Stomach (tissue), 9 donors: ENCODE data around the gene C1D. TPM values are rescaled to one million over a fixed set of nuclear protein-coding genes. Genes with fewer than 3 reads are reported as not detected.
"Not testable (repeated sequence)": the region's sequence is repeated elsewhere in the genome, so short reads cannot be mapped to it uniquely, and the experiment has no call there.

ENCODE experiments used
- DNase-seq, 2 donors: peaks; one replicate each; pipeline versions ENCODE4 v3.0.0 to v3.0.0-alpha.2; 2013 to 2019
- H3K27ac ChIP-seq, 5 donors: fragments of 200-600 bp in 4 of 5; sonication (generic) in 4 of 5; one replicate each; pipeline ENCODE4 v1.5.1; 2013 to 2019; ENCODE audit warnings: mild to moderate bottlenecking in 1 of 5, moderate library complexity in 1 of 5
- H3K27me3 ChIP-seq, 3 donors: fragments of 200-600 bp; sonication (generic); one replicate each; pipeline ENCODE4 v1.5.1; 2017 to 2019; ENCODE audit warnings: mixed run types in 1 of 3
- H3K36me3 ChIP-seq, 4 donors: fragments of 200-600 bp; sonication (generic); 1 replicate in 3 of 4; 2 replicates in 1 of 4; pipeline ENCODE4 v1.5.1; 2016 to 2019
- H3K4me1 ChIP-seq, 4 donors: fragments of 200-600 bp; sonication (generic); one replicate each; pipeline ENCODE4 v1.5.1; 2016 to 2019
- H3K4me3 ChIP-seq, 4 donors: fragments of 200-600 bp; sonication (generic) in 3 of 4; one replicate each; pipeline ENCODE4 v1.5.1; 2016 to 2019; ENCODE audit warnings: mild to moderate bottlenecking in 1 of 4
- H3K9me3 ChIP-seq, 4 donors: fragments of 200-600 bp; sonication (generic); one replicate each; pipeline ENCODE4 v1.5.1; 2016 to 2019
- CTCF ChIP-seq, 7 experiments: fragments of 450-650 bp in 4 of 7; fragments of 200-600 bp in 3 of 7; sonication (generic) in 3 of 7; IDR thresholded peaks; one replicate each; pipeline ENCODE4 v1.5.1; 2016 to 2019; ENCODE audit warnings: antibody characterized with exemption in 7 of 7, control low read depth in 2 of 7, mild to moderate bottlenecking in 1 of 7
- EP300 ChIP-seq: sonication (generic); formaldehyde crosslinking; IDR thresholded peaks from one replicate; pipeline ENCODE4 v1.6.1; 2017; ENCODE audit warnings: antibody characterized with exemption
- POLR2A ChIP-seq, 4 donors: fragments of 450-650 bp; IDR thresholded peaks; one replicate each; pipeline ENCODE4 v1.6.1; 2016; ENCODE audit warnings: antibody characterized with exemption in 4 of 4, control low read depth in 2 of 4, mild to moderate bottlenecking in 1 of 4, moderate library complexity in 1 of 4
- POLR2AphosphoS5 ChIP-seq, 3 donors: sonication (generic); formaldehyde crosslinking; IDR thresholded peaks; one replicate each; pipeline ENCODE4 v1.6.1; 2016; ENCODE audit warnings: antibody characterized with exemption in 3 of 3
- WGBS, 5 donors: extraction: QIAGEN DNeasy Blood & Tissue Kit in 3 of 5; methylation state at CpG; one replicate each; pipeline versions ENCODE4 v1.1.5 to v1.1.7; 2013 to 2018; 5-methylcytosine and 5-hydroxymethylcytosine counted together
- intact Hi-C: fragments of 100-400 bp; cut with DNase I; formaldehyde crosslinking; loops from one replicate; pipeline ENCODE4 v1.15.1; 2023; ENCODE audit warnings: low total_unique reads
- polyA plus RNA-seq, 3 donors: library from polyadenylated mRNA; stranded (reverse); fragments of 200-250 nt; gene quantifications; one replicate each; pipeline ENCODE4 v1.2.3, GENCODE V29; 2013
- total RNA-seq, 5 donors: library from RNA; depleted of rRNA; stranded (reverse); fragments of >200 nt; gene quantifications; one replicate each; pipeline versions ENCODE4 v1.1.0 to v1.2.3, GENCODE V29; 2014 to 2016
- donor health status: healthy with polysubstance abuse.
- donor health status: Bipolar disorder and iron deficiency.
- donor health status: healthy.

Gene C1D
- total and polyA plus RNA-seq, 8 donors, result 3.2 to 101 (median 29.5) TPM

DNA sequence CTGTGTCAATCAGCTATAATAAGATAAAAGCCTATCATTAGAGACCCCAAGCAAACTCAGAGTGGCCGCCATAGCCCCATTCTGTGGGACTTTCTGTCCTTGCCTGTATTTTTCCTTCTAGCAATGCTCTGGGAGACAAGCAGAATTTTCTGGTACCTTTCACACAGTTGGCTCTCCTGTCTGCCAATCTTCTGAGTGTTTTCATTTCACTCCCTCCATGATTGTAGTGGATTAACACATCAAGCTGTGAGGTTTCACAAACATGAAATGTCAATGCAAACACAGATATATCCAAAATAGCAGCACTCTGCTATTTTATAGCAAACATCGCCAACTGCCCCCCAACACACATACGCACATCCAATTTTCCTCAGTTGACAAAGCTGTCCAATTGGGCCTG lies 64.9 kb downstream of the C1D start:
- no peaks in the 10 kb centered on the region for H3K27me3 ChIP-seq
- H3K27ac ChIP-seq, result no peak overlapping the region
- no peak overlapping the region for H3K4me3 ChIP-seq
- no peak for TF ChIP-seq POLR2AphosphoS5 (IDR thresholded peaks at IDR 0.05)
- TF ChIP-seq POLR2A (IDR thresholded peaks at IDR 0.05), result no peak
- no peak for TF ChIP-seq EP300
- no peak for TF ChIP-seq CTCF (IDR thresholded peaks at IDR 0.05)
- 89 to 97% (median 94%) methylated on average over 3 of the region's 3 CpGs for WGBS, 5 donors
- intact Hi-C loops, result no loop called here
- H3K36me3 ChIP-seq, result no peaks in the 10 kb centered on the region
- no peaks in the 10 kb centered on the region for H3K4me1 ChIP-seq
- no peaks in the 10 kb centered on the region for H3K9me3 ChIP-seq
- DNase-seq, result no peak

DNA sequence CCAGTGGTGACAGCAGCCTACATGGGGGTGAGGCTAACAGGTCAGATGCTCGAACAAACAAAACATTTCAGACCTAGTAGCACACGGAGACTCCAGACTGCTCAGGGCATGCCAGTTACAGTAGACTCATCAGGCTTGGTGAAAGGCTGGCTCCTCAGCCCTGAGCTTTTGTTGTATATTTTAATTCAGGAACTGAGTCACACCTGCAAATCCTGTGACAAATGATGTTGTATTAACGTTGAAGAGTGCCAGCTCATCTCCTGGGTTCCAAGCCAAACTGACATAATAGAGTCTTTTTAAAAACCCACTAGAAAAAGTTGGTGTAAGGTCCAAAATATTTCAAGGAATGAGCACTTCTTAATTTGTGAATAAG lies 65.3 kb downstream of the C1D start:
- Histone ChIP-seq H3K4me1 (no peaks in the 10 kb centered on the region), H3K27me3 (no peaks in the 10 kb centered on the region), H3K9me3 (no peaks in the 10 kb centered on the region), H3K36me3 (no peaks in the 10 kb centered on the region), H3K4me3 (no peak overlapping the region), H3K27ac (no peak overlapping the region)
- intact Hi-C loops, result no loop called here
- no peak for TF ChIP-seq POLR2A (IDR thresholded peaks at IDR 0.05)
- no peak for TF ChIP-seq CTCF (IDR thresholded peaks at IDR 0.05)
- DNase-seq, result no peak
- 42 to 55% (median 52%) methylated on average over 3 of the region's 3 CpGs for WGBS, 5 donors

DNA sequence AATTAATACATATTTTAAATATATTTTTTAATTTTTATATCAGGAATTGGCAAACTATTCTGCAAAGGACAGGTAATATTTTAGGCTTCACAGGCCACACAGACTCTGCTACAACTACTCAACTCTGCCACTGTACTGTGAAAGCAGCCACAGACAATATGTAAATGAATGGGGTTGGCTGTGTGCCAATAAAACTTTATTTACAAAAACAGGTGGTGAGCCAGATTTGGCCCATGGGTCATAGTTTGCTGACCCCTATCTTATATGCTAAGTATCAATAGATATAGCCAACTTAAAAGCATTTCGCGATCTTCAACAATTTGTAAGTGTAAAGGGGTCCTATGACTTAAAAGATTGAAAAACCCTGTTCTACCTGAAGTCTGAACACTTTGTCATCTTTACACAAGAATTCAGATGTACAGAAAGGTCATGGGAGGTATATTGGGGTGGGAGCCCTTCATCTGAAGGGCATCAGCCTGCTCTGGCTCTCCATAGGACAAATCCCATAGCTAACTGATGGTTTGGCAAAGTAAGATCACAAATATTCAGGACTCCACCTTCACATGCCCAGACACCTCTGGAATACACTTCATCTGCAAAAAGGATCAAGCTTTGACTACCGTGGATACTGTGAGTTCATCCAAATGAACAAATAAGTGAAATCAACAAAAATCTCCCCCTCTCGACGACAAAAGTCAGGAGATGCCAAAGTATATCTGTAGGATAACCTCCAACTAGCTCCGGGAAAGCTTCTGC lies 65.9 kb downstream of the C1D start:
- no peak overlapping the region for H3K27ac ChIP-seq

DNA sequence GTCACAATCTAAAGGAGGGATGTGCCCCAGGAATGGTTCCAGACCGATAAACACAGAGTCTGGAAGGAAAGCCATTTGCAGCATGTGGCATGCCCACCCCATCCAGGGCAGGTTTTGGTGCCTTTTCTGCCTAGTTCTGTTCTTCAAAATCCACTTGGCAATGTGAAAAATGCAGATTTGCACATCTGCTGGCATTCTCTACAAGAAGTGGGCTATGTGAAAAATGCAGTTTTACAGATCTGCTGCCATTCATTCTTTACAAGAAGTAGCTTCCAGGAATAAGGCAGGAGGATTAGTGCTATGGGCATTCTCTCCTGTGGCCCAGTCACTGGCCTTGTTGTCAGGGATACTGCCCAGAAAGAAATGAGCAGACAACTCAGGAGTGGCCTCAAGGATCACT lies 68.1 kb downstream of the C1D start:
- H3K9me3 ChIP-seq, result no peaks in the 10 kb centered on the region
- WGBS, 5 donors, result 72 to 91% (median 83%) methylated on average over 1 of the region's 1 CpG
- intact Hi-C loops, result no loop called here
- DNase-seq, result no peak
- no peaks in the 10 kb centered on the region for H3K27me3 ChIP-seq
- no peak for TF ChIP-seq EP300
- no peaks in the 10 kb centered on the region for H3K4me1 ChIP-seq
- H3K27ac ChIP-seq, result no peak overlapping the region
- H3K4me3 ChIP-seq, result no peak overlapping the region
- H3K36me3 ChIP-seq, result no peaks in the 10 kb centered on the region

More for the DNA sequence above, 65.9 kb downstream of the C1D start:
- WGBS, 5 donors, result 80 to 90% (median 86%) methylated on average over 6 of the region's 6 CpGs
- DNase-seq, result no peak
- H3K4me3 ChIP-seq, result no peak overlapping the region
- TF ChIP-seq POLR2AphosphoS5 (IDR thresholded peaks at IDR 0.05) (no peak), CTCF (IDR thresholded peaks at IDR 0.05) (no peak), POLR2A (IDR thresholded peaks at IDR 0.05) (no peak), EP300 (no peak)
- no peaks in the 10 kb centered on the region for H3K9me3 ChIP-seq
- intact Hi-C loops, result no loop called here
- no peaks in the 10 kb centered on the region for H3K36me3 ChIP-seq
- H3K27me3 ChIP-seq, result no peaks in the 10 kb centered on the region
- H3K4me1 ChIP-seq, result no peaks in the 10 kb centered on the region

GRCh38 chr2:67994069-67994468 lies 68.7 kb downstream of the C1D start:
- H3K4me1 ChIP-seq, DNase-seq, H3K4me3 ChIP-seq, H3K36me3 ChIP-seq, H3K9me3 ChIP-seq, intact Hi-C loops, H3K27ac ChIP-seq, H3K27me3 ChIP-seq: not testable (repeated sequence)
- 85 to 96% (median 92%) methylated on average over 3 of the region's 3 CpGs for WGBS, 5 donors
